Measurements from ENCODE around the gene CALN1.

- TF ChIP-seq TAF1 (IDR thresholded peaks at IDR 0.05; ENCODE audit: borderline replicate concordance, insufficient read depth, low read length) (no peak), SIN3A (IDR thresholded peaks at IDR 0.05; ENCODE audit: borderline replicate concordance, insufficient read depth, low read length) (no peak), POLR2AphosphoS5 (IDR thresholded peaks at IDR 0.05; ENCODE audit: low read depth, low read length) (no peak), REST (IDR thresholded peaks at IDR 0.05; ENCODE audit: insufficient read depth in 1 of 2, low read depth in 2 of 2, low read length in 2 of 2) (no peak)
Measured at GRCh38 chr7:72003236-72003635, 408.9 kb downstream of the CALN1 start.
